GM12872 (cell line): ENCODE results near the gene ANKRD40.

ENCODE experiments used
- TF ChIP-seq, protein P1 (sequence below): IDR thresholded peaks from 3 replicates; pipeline ENCODE4 v1.5.1; 2011; ENCODE audit warnings: low read depth, mild to moderate bottlenecking, low read length, moderate library complexity; ENCODE audit not compliant: insufficient read depth

The ANKRD40 gene

DNA sequence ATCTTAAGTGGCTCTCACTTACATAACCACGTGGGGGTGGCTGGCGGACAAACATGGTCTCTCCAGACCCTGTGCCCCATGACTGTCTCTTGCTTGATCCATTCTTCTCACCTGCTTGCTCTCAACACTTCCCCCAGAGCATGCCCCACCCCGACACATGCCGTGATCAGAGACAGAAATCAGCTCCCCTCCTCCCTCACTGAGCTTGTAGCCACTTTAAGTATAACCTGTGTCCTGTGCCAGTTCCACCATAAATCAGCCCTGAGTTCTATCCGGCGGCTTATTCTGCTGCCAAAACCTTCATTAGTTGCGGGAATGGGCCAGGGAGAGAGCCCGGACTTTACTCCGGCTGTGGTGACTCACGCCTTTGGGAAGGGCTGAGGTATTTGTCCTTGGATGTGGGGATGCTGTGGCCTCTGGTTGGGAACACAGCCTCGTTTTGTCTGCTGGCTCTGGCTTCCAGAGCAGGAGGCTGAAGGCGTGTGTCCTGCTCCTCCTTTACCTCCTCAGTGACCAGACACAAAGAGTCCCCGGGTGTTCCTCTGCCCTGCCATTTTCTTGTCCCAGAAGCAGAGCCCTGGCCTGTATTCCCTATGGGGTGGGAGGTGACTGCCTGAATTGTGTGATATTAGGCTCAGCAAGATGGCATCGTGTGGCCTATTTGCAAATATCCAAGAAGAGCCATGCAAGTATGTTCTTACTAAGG lies 21.1 kb downstream of the ANKRD40 start:
- TF ChIP-seq, protein P1, sequence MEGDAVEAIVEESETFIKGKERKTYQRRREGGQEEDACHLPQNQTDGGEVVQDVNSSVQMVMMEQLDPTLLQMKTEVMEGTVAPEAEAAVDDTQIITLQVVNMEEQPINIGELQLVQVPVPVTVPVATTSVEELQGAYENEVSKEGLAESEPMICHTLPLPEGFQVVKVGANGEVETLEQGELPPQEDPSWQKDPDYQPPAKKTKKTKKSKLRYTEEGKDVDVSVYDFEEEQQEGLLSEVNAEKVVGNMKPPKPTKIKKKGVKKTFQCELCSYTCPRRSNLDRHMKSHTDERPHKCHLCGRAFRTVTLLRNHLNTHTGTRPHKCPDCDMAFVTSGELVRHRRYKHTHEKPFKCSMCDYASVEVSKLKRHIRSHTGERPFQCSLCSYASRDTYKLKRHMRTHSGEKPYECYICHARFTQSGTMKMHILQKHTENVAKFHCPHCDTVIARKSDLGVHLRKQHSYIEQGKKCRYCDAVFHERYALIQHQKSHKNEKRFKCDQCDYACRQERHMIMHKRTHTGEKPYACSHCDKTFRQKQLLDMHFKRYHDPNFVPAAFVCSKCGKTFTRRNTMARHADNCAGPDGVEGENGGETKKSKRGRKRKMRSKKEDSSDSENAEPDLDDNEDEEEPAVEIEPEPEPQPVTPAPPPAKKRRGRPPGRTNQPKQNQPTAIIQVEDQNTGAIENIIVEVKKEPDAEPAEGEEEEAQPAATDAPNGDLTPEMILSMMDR = no peak

DNA sequence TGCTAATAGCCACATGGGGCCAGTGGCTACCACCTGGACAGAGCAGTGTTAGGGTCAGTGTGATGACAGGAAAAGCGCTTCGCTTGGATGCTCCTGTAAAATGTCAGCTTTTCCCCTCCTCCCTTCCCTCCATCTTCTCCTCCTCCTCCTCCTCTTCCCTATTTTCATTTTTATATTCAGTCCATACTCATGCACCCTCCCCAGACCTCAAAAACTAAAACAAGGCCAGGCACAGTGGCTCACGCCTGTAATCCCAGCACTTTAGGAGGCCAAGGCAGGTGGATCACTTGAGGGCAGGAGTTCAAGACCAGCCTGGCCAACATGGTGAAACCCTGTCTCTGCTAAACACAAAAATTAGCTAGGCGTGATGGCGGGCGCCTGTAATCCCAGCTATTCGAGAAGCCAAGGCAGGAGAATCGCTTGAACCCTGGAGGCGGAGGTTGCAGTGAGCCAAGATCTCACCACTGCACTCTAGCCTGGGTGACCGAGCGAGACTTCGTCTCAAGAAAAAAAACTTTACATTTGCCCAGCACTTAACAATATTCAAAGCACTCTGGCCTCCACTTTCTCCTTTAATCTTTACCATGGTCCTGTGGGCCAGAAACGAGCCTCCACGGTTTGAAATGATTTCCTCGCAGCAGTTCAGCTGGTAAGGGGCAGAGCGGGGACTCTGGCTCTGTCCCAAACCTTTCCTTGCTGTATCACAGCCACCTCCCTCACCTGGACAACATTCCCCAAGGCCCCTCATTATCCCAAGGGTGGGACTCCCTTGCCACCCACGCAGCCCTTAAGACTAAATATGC lies 21.8 kb downstream of the ANKRD40 start:
- TF ChIP-seq, protein P1 = no peak

DNA sequence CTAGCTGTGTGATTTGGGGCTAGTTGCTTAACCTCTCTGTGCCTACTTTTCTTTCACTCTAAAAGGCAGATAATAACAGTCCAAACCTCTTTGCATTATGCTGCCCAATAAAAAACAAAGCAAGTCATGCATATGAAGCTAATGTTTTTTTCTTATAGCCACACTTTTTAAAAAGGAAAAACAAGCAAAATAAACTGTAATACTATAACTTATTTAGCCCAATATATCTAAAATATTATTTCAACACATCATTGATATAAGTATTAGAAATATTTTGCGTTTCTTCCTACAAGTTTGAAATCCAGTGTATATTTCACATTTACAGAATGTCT lies 22.4 kb downstream of the ANKRD40 start:
- TF ChIP-seq, protein P1 = no peak

DNA sequence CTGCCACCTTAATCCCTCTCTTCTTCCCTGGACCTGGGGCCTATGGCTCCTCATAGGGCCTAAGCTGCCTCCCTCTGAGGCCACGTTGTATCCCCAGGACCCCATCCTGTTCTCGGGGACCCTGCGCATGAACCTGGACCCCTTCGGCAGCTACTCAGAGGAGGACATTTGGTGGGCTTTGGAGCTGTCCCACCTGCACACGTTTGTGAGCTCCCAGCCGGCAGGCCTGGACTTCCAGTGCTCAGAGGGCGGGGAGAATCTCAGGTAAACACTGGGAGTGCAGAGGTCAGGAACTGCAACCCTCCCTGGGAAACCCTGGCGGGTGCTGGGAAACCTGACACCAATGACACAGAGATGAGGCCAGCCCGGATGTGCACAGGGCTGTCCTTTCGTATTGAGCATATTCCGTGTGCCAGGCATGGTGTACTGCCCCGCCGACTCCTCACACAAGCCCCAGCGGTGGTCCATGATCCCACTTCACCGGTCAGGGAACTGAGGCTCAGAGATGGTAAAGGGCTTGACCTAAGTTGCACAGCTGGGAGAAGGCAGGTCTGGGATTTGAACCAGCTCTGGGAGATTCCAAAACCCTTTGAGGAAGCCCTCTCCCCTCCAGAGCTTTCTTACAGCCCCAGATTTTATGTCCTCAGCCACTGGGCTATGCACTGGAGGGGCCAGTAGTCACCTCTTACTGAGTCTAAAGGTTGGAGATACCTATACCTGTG lies 22.9 kb downstream of the ANKRD40 start:
- TF ChIP-seq, protein P1 = no peak

DNA sequence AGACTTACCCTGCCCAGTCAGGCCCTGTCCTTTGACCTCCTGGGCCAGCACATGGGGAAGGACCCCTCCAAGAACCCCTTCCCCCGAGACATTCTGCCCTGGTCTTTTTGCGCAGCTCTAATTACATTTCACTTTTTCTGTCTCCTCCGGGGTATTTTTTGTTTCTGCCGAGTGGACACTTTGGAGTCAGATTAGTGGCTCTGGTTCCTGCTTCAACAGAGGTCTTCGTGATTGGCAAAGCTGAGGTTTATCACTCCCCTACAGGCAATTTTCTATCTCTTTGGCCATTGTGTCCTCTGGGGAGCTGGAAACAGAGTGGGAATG lies 23.5 kb downstream of the ANKRD40 start:
- TF ChIP-seq, protein P1 = no peak

DNA sequence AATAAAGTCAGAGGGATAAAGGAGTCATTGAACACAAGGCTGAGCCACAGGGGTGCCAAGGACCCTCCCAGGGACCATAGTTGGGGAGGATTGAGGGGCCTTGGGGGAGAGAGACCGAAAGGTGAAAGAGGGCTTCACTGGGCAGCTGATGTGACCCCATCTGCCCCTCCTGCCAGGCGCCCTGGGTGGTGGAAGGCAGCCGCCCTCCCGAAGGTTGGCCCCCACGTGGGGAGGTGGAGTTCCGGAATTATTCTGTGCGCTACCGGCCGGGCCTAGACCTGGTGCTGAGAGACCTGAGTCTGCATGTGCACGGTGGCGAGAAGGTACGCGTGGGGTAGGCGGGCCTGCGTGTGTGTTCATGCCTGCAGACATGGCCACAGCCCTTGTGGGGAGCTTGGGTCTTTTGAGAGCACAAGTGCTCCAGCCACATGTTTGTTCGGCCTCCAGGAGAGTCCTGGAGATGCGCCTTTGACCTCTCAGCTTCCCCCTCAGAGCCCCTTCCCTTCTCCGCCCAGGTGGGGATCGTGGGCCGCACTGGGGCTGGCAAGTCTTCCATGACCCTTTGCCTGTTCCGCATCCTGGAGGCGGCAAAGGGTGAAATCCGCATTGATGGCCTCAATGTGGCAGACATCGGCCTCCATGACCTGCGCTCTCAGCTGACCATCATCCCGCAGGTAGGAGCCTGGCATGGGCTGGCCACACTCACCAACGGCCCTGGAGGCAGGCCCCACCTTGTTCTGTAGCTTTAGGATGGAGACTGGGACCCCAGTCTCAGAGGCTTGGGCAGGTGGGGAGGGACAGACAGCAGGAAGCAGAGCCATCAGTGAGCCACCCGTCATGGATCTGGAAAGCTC lies 24.1 kb downstream of the ANKRD40 start:
- TF ChIP-seq, protein P1 = no peak
